GM18870 (cell line): ENCODE data around the gene MAN2A1.

ENCODE experiments used
- ATAC-seq: cut with Tn5 transposase; IDR thresholded peaks from one replicate; pipeline ENCODE4 v1.9.1; 2021; ENCODE audit warnings: moderate library complexity; ENCODE audit not compliant: unreplicated experiment

Gene MAN2A1

DNA sequence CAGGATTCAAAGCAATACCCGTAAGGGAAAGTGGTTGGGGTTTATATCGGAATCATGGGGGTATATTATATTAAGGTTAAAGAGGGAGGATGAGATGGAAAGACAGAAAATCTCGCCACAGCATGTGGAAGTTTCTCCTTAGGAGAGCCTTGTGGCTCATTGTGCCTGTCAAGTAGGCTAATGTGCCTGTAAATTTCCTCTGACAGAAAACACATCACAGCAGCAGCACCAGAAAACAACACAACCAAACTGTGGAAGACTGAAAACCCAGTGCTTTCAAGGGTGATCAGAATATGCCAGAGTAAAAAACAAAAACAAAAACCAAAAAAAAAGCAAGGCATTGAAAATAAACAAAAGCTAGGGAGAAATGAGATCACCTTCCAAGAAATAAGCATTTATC lies 11.3 kb upstream of the MAN2A1 start:
- no peak for ATAC-seq

DNA sequence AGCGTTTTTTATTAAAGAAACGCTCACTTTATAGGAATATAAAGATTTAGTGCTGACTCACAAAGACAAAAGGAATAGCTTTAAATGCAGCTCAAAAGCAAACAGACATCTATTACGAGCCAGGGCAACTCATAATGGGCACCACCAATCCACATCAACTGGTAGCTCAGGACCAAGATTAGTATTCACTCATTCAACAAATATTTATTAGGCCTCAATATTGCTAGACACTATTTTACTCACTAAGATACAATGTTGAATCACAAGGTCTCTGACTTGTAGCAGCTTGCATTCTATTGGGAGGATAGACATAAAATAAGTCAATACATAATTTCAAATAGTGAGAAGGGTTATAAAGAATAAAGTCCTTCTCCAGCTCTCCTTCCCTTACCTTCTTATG lies 8.0 kb upstream of the MAN2A1 start:
- ATAC-seq: no peak

DNA sequence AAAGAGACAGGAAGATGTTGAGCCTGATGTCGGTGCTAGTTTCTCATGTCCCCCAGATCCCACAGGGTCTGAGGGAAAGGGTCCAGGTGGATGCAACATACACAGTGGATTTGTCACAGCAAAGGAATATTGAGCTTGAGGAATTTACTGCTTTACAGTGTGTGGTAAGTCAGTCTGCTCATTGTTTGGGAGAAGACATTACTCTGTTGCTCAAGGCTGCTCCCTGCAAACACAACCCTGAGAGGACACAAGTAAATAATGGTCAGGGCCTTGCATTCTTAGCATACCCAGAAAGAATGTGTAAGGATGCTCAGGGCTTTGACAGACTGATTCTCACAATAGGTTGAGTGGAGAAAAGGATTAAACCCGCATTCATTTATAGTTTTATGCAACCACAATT lies 7.3 kb upstream of the MAN2A1 start:
- no peak for ATAC-seq

DNA sequence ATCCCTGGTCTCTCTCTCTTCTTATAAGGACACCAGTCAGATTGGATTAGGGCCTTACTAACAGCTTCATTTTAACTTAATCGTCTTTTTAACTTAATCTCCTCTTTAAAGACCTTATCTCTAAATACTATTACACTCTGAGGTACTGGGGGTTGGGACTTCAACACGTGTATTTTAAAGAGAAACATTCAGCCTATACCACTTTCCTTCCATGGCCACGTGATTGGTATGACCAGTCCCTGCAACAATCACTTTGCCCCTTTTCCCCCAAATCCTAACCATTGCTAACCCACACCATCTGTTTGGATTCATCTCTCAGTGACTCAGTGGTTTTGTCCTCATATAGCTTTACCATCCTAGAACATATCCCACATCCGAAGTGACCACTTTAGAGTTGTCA lies 3.8 kb upstream of the MAN2A1 start:
- no peak for ATAC-seq

DNA sequence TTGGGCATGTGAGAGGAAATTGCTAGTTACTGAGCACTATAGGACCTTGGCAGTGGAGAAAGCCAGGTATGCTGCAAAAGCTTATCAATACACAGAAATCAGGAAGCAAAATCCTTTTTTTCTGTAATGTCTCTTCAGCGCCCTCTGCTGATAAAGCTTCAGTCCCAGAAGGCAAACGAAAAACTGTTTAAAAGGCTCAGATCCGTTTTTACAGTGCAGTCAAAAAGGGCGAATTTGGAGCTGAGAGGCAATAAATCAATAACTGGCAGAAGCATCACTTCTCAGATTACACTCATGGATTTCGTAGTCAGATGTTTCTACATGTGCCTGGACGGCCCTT lies 1.1 kb upstream of the MAN2A1 start:
- no peak for ATAC-seq

DNA sequence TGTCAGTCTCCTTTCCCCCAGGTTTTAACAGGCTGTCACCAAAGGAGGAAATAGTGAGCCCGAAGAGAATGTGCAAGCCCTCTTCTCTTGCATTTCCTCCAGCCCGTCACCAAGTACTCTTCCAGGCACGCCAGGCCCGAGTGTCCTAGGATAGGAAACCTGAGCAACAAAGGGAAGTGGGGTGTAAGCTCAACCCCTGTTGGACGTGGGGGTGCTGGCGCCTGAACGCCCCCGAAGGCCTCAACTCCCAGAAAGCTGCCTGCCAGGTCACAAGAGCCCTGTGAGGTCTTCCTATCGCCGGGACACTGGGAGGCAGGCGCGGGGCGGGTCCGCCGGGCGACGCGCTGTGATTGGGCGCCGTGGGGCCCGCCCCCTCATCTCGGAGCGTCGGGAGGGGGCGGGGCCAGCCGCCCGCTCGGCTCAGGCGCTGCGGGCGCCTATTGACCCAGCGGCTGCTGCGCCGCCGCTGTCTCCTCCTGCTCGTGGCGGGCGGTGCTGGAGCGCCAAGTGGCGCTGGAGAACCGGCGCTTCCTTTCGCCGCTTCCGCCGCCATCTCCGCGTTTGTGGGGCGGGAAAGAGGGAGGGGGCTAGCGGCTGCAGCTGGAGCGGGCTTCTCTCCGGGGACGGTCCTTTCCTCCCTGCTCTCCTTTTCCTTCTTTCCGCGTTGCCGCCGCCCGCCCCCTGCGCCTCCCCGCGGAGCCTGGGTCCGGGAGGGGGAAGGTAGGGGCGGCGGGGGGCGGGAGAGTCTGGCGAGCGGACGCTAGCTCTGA lies 572 bp upstream of the MAN2A1 start:
- peak; percentile 47 for ATAC-seq

DNA sequence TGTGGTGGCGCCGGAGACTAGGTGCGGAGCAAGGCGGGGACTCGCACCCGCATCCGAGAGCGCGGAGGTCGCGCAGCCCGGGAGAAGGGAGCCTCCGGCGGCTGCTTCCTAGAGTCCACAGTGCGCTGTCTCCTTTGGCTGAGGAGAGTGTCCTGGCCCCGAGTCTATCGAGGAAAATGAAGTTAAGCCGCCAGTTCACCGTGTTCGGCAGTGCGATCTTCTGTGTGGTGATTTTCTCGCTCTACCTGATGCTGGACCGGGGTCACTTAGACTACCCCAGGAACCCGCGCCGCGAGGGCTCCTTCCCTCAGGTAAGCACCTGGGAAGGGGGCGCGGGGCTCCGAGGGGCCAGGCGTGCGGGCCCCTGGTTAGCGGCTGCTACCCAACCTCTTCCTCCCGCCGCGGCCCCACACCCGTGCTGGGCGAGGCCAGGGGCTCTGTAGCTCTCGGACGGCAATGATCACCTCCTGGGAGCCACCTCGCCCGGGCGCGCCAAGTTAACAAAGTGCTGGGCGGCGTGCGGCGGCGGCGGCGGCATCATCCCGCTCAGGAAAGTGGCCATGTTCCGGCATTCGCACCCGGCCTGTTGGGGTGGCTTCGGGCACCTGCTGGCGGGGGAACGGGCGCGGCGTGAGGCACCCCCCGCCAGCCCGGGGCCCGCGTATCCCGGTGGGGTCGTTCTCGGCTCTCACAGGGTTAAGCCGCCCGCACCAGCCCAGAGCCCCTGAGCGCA lies 681 bp downstream of the MAN2A1 start:
- peak; percentile 2 for ATAC-seq

DNA sequence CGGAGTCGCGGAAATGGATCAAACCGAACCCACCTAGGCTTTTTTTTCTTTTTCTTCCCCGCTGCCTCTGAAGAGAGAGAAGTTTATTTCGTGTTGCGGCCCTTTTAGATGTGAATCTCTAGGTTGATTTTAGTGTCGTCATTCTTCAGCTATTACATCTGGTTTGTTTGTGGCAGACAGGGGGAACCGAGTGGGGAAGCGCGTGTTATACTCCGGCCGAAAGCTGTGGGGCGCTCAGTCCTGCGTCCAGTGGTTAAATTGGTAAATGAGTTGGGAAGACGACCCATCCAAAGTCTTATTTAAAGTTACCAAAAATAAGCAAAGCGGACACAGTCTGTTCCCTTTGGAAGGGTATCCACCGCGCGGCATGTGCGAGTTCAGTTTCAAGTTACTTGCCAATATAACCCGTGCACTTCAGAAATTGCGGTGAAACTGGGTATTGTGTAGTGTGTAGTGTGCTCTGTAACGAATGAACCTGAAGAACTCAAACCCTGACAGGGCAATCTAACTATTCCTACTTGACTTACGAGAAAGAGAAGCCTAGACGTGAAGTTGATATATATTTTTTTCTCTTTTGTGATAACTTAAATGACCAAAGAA lies 1.3 kb downstream of the MAN2A1 start:
- ATAC-seq: no peak

DNA sequence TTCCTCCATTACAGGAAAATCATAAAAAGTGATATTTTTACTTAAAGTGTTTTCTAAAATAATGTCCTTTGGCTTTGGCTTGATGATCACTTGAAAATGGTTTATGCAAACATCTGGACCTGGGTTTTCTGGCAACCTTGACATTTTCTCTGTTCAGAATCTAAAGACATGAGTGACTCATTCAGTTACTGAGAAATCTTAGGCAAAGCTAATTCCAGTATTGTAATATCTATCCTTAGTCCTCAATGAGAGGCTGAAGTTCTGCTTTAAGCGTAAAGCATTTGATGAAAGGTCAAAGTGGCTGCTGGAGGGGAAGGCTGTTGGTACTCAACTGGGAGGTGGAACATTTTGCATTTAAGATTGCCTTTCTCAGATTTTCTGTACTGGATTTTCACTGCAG lies 2.3 kb downstream of the MAN2A1 start:
- no peak for ATAC-seq

DNA sequence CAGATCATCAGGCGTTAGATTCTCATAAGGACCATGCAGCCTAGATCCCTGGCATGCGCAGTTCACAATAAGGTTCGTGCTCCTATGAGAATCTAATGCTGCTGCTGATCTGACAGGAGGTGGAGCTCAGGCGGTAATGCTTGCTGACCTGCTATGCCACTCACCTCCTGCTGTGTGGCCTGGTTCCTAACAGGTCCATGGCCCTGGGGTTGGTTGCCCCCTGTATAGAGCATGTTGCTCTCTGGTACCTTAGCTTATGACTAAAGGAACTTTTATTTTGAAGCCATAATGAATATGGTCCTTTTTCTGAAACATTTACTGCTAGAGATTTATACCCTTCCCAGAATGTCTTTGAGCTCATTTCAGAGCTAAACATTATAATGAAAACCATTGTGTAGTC lies 3.1 kb downstream of the MAN2A1 start:
- ATAC-seq: no peak

DNA sequence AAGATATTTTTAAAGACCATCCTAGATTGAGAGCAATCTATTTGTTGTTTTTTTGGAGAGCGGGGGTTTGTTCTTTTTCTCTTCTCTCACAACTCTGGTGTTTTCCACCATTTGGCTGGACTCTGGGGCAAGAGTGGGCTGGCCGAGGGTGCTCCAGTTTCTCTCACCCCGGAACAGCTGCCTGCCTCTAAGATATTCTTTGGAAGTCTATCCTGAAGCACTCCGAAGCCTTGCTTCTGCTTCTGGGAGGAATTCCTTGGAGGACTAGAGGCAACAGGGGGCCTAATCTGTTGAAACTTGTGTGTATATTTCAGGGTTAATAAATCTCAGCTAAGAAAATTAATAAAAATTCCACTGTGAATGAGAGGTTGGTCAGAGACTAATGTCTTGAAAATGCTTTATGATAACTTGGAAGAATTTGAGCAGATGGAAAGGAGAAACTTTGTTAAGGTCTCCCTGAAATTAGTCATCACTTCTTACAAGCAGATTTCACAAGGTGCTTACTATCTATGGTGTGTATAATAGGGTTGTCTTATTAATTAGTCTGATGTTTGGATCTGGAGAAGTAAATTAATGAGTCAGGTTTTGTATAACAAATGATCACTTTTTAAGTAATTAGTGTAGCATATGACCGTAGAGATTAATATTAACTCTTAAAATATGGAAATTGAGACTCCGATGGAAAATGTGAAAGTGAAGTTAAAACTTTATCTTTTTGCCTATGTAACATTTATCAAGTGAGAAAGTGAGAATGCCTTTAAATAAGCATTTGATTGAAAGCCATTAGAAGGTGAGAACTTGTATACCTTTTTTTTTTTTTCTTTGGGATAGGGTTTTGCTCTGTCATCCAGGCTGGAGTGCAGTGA lies 4.0 kb downstream of the MAN2A1 start:
- ATAC-seq: no peak

DNA sequence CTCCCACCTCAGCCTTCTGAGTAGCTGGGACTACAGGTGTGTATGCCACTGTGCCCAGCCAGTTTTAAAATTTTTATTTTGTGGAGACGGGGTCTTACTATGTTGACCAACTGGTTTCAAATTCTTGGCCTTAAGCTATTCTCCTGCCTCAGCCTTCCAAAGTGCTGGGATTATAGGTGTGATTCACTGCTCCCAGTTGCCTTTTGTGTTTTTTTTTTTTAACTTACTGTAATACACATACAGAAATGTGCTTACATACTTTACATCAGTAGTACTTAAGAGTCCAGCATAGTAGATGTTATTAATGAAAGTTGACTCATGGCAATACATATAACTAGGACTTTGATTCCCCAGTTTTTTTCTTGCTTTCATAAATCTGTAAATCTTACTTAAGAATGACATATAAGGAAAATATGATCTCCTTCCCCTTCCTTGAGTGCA lies 4.7 kb downstream of the MAN2A1 start:
- no peak for ATAC-seq

DNA sequence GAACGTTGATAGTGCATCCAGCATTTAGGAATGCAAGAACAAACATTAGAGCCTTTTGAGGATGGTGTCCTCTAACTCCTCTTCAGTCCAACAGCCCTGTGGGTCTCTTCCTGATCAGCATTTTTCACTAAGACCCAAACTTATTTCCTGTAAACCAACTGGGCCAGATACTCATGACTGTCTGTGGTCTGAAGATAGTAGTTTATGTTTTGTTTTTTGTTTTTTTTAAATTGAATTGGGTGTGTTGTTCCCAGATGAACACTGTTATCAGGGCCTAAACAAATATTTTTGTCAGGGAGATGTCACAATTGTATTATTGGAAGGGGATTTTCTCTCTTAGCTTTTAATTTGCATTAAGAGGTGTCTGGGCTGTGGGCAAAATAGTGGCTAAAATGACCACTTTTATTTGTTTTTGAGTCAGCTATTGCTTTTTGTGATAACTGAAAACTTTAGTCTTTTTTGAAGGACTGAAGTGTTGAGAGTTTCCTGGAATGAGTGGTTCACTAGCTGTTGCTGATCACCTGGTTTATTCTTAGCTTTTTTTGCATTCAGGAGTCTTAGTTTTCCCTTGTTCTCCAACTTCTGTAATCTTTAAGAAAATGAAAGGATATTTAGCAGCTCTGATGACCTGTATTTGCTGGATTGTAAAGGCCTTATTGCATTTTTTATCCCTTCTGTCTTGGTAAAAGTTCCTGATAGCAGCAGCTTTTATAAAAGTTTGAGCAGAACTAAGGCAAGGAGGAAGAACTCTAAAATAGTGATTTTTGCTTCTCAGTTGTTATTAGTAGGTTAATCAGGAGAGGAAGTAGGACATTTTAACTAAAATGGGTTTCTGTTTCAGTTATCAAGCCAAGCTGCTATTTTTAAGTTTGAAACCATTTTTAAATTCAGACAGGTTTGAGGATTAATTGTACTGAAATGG lies 5.5 kb downstream of the MAN2A1 start:
- peak; percentile 65 for ATAC-seq

DNA sequence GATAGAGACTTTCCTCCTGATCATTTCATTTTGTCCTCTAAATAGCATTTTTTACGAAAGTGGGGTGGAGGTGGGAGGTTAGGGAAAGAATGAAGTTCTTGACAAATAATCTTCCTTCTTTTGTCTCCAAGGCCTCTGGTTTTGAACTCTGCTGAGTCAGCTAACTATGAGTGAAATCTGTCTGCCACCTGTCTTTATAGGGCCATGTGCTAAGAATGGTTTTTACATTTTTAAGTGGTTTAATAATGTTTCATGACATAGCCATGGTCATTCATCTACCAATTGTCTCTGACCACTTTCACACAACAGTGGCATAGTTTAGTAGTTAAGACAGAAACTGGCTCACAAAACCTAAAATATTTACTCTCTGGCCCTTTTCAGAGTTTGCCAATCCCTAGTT lies 7.6 kb downstream of the MAN2A1 start:
- ATAC-seq: no peak

DNA sequence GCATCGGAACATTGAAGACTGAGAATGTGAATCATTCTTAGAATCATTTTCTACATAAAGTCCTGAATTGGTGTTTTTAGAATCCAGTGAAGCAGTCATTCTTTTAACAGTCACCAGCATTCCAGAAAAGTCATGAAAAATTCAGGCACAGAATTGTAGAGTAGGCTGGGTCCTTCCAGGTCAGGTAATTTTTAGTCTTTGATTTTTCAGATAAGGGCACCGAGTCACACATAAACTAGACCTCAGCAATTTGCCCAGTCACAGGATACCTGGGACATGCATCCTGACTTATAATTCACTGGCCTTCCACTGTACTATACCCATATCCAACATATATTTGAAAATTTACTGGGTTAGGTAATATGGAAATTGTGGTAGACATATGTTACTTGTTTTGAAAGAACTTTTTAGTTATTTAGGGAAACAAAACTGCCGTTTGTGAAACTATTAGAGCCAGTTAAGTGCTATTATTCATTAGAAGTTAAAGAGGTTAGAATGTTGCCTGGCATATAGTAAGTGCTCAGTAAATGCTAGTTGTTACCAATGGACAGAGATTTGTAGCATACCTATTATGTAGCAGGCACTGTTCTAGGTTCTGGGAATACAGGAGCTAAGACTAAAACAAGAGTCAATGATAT lies 10.9 kb downstream of the MAN2A1 start:
- no peak for ATAC-seq

DNA sequence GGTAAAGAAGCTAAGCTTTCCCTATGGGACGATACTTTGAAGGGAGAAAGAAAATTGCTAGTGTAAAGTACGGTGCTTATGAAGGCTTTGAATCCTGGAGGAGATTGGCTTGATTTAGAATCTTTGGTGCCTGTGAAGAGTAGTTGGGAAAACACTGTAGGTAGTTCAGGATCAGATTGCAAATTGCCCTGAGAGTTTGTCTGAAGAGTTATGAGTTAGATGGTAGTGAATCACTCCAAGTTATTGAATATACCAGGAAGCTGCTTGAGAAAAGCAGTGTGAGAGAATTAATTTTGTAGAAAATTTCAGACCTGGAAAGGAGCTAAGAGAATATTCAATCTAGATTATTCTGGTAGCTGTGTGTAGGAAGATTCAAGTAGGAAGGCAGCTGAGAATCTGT lies 11.5 kb downstream of the MAN2A1 start:
- ATAC-seq: no peak

DNA sequence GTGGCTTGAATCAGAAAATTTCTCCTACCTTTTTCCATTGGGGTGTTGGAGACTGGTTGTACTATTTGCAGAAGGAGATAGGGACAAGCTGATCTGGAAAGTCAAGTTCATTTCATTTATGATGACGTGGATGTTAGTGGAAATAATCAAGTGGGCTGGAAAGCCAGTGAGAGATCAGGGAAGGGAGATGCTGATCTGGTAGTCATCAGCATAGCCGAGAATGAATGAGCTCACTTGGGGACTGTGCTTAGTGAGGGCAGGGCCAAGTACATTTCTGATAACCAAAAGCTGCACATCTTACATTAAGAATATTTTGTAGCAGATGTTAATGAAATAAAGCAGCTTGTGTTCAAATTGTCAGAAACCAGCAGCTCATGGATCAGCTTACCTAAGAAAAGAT lies 12.1 kb downstream of the MAN2A1 start:
- ATAC-seq: no peak

DNA sequence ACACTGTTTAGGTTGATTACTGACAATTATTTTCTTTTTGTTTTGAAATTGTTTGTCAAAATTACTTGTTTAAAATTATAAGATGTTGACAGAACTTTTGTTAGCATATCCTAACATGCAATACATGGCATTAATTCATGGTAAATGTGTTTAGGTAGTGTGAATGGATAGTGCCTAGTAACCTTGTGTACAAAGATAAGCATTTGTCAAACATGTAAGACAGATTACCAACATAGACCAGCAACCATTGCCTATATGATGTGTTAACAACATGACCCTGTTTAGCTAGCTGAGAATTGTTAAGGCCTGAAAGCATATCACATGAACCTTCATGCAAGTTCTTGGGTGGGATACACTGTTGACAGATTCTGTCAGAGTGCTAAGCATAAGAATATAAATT lies 13.4 kb downstream of the MAN2A1 start:
- no peak for ATAC-seq

DNA sequence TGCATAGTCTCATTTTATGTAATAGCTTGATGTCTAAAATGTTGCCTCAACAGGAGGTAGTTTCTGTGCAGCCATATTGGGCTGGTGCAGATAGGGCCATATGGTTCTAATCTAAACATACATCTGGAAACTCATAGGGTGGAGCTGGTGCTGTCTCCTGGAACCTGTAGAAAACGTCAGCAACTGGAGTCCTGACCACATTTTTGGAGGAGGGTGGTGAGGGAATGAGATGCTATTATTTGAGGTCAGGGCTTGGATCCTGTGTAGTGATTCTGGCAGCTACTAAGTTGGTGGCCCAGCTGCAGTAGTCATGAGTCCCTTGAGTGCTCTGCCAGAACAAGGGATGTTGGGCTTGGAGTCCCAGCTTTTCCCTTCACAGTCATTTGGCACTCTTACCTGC lies 14.1 kb downstream of the MAN2A1 start:
- ATAC-seq: no peak
